Fibroblast of mammary gland (primary cell): ENCODE data around the gene PLEKHG4.

Source experiments
- DNase-seq: peaks from one replicate; pipeline ENCODE4 v3.0.0-alpha.2; 2010; ENCODE audit warnings: low read depth
- H3K4me3 ChIP-seq: 2 replicates; pipeline ENCODE4 v1.5.1; 2011; ENCODE audit warnings: low read depth, mild to moderate bottlenecking, low read length, moderate library complexity; ENCODE audit not compliant: control insufficient read depth
- CTCF ChIP-seq: conservative IDR thresholded peaks from 2 replicates; pipeline ENCODE4 v1.5.1; 2011; ENCODE audit warnings: low read depth, low read length, inconsistent platforms; ENCODE audit not compliant: control insufficient read depth, insufficient read depth

The PLEKHG4 gene

GRCh38 chr16:67283039-67283825 lies 3.9 kb downstream of the PLEKHG4 start:
- no peak for TF ChIP-seq CTCF
- peak; percentile 64 for DNase-seq
- no peak overlapping the region for H3K4me3 ChIP-seq

- DNase-seq: no peak
- no peak overlapping the region for H3K4me3 ChIP-seq
- TF ChIP-seq CTCF: no peak
These were observed 4.7 kb downstream of the PLEKHG4 start for GRCh38 chr16:67283826-67284555.

DNA sequence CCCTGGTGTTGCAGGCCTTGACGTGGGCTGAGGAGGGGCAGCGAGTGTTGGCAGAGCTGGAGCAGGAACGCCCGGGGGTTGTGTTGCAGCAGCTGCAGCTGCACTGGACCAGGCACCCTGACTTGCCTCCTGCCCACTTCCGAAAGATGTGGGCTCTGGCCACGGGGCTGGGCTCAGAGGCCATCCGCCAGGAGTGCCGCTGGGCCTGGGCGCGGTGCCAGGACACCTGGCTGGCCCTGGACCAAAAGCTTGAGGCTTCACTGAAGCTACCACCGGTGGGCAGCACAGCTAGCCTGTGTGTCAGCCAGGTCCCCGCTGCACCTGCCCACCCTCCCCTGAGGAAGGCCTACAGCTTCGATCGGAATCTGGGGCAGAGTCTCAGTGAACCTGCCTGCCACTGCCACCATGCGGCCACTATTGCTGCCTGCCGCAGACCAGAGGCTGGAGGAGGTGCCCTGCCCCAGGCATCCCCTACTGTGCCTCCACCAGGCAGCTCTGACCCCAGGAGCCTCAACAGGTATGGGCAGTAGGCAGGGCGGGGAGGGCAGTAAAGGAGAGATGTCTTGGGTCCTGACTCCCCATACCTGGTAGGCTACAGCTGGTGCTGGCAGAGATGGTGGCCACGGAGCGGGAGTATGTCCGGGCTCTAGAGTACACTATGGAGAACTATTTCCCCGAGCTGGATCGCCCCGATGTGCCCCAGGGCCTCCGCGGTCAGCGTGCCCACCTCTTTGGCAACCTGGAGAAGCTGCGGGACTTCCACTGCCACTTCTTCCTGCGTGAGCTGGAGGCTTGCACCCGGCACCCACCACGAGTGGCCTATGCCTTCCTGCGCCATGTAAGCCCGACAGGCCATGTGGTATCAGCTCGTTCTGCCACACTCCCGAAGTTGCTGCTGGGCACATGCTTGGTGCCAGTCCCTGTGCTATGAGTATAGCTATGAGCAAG lies 5.6 kb downstream of the PLEKHG4 start:
- H3K4me3 ChIP-seq: no peak overlapping the region
- TF ChIP-seq CTCF: peak; percentile 31
- DNase-seq: peak; percentile 18

GRCh38 chr16:67286441-67287235 lies 7.3 kb downstream of the PLEKHG4 start:
- TF ChIP-seq CTCF: no peak
- peak; percentile 28 for DNase-seq
- H3K4me3 ChIP-seq: no peak overlapping the region

DNA sequence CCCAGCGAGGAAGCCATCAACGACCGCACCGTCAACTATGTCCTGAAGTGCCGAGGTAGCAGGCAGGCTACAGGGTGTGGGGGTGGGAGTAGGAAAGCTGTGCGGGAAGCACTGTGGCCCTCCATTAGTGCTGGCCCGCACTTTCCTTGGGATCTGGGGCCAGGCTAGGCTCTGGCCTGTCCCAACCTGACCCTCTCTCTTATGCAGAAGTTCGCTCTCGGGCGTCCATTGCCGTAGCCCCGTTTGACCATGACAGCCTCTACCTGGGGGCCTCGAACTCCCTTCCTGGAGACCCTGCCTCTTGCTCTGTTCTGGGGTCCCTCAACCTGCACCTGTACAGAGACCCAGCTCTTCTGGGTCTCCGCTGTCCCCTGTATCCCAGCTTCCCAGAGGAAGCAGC lies 8.6 kb downstream of the PLEKHG4 start:
- H3K4me3 ChIP-seq: no peak overlapping the region
- DNase-seq: no peak
- TF ChIP-seq CTCF: no peak

- TF ChIP-seq CTCF: no peak
- DNase-seq: no peak
- no peak overlapping the region for H3K4me3 ChIP-seq
These were observed 12.1 kb downstream of the PLEKHG4 start for GRCh38 chr16:67291461-67291860.
